SH-SY5Y (cell line): Measurements from ENCODE around the gene RAB27A.

Experiments
- GATA2 ChIP-seq: IDR thresholded peaks from 2 replicates; pipeline ENCODE4 v1.6.1; 2011; ENCODE audit warnings: mild to moderate bottlenecking, low read depth, low read length
- GATA3 ChIP-seq: IDR thresholded peaks from 2 replicates; pipeline ENCODE4 v1.6.1; 2011; ENCODE audit warnings: low read depth, mild to moderate bottlenecking, low read length, moderate library complexity

RAB27A gene

DNA sequence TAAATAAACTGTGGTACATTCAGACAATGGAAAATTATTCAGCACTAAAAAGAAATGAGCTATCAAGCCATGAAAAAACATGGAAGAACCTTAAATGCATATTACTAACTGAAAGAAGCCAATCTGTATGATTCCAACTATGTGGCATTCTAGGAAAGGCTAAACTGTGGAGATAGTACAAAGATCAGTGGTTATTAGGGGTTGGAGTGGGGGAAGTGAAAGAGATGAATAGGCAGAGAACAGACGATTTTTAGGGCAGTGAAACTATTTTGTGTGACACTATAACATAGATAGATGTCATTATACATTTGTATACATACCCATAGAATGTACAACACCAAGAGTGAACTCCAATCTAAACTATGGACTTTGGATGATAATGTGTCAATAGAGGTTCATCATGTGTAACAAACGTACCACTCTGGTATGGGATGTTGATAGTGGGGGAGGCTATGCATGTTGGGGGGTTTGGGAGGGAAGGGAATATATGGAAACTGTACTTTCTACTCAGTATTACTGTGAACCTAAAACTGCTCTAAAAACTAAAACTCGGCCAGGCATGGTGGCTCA, 29.0 kb downstream of the RAB27A start:
- TF ChIP-seq GATA2 (no peak), GATA3 (no peak)

DNA sequence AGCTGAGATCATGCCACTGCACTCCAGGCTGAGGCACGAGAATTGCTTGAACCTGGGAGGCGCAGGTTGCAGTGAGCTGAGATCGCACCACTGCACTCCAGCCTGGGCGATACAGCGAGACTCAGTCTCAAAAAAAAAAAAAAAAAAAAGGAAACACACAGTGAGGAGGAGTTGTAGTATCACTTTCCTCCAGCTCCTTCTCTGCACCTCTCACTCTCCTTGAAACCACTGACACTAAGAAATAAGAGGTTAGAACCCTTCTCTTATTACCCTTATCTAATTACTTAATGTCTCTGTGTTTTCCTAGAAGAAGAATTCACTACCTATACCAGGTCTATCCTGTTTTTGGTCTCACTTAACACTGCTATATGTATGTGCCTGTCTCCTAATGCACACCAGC, 31.7 kb downstream of the RAB27A start:
- TF ChIP-seq GATA3, result no peak
- no peak for TF ChIP-seq GATA2

DNA sequence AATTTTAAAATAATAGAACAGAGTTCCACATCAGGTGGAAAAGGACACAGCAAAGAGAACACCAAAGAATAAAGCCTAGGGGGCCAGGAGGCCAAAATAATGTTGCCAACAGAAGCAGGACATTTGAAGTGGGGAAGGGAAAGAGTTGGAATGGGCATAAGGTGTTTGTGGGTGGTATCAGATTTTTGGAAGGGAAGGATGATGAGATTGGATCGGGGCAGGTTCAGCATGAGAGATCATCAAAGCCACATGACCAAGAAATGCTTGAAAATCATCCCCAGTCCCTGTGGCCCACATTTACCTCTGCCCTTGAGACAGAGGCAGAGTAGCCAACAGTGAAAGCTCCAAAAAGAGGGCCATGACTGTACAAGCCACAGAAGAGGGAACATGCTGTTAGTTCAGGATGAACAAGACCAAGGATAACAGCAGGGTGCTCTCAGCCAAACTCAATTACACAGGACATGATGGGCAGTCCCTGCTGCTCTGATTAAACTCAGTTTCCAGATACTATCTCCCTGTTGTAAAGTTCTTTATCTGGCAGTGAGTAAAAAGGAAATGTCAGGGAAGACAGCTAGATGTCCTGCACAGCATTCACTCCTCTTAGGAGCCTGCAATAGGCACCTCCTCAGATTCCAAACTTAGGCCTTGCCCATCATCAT, 32.5 kb downstream of the RAB27A start:
- no peak for TF ChIP-seq GATA3
- no peak for TF ChIP-seq GATA2

DNA sequence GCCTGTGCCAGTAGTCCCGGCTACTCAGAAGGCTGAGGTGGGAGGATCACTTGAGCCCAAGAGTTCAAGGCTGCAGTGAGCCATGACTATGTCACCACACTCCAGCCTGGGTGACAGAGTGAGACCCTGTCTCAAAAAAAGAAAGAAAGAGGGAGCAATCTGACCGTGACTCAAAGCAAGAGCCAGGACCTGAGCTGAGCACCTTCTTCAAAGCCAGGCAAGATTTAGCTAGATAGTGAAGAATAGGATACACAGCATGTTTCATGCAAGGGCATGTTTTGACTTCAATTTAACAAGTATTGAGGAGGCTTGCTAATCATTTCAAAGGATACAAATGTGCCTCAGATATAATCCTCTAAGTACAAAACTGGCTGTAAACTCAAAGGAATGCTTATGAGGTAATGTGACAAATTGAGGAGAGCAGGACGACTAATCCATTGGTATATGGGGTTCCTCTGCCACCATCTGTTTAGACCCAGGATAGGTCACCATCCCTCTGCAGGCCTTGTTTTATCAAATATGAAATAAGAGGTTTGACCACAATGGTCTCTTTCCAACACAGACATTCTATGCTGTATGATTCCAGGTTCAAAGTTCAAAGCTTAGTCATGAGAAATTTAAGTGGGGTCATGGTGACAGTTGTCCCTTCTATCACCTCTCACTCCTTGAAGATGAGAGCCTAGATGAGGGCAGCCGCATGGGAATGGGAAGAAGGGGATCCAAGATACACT, 33.2 kb downstream of the RAB27A start:
- no peak for TF ChIP-seq GATA2
- no peak for TF ChIP-seq GATA3

DNA sequence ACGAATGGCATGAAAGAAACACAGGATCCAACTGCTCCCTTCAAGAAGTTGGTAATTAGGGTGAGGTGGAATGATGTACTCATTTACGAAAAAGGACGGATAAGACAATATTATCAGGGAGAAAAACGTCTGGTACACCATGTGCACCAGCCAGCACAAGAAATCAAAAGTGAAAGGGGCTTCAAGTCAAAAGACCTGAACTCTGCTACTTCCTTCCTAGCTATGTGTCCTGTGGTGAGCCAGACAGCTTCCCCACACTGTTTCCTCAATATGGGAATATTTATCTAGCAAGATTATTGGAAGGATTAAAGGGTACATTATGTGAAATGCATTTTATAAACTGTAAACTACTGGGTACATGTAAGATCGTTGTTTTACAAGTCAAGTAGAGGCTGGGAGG, 33.9 kb downstream of the RAB27A start:
- TF ChIP-seq GATA2 (no peak), GATA3 (no peak)

DNA sequence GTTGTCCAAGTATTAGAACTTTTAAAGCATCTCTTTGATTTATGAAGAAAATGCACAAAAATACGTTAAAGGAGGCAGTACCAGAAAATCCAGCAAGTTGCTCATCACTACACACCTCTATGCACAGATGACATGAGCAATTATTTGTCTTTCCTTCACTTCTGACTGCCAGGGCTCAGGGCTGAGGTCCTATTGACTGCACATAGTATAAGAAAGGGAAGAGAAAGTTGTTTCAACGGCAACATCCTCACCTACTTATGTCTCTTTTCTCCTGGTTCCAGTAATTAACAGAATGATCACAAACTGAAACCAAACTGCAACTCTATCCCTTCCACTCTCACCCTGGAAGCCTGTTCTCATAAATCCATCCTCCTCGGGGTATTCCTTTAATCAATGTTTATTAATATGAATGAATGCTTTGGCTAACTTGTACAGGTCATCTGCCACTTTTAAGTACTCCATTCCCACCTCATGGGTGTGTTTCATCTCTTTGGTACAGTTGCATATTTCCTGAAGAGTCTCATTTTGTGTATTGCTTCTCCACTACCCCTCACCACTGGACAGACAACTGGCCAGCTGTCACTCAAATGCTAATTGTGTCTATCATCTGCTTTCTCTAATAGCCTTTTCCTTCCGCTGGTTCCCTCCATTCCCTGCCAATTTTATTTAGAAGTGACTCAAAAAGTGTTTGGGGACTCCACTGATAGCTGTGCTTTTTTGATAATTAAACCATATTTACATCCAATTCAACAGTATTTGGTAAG, 34.5 kb downstream of the RAB27A start:
- TF ChIP-seq GATA2, result no peak
- no peak for TF ChIP-seq GATA3

DNA sequence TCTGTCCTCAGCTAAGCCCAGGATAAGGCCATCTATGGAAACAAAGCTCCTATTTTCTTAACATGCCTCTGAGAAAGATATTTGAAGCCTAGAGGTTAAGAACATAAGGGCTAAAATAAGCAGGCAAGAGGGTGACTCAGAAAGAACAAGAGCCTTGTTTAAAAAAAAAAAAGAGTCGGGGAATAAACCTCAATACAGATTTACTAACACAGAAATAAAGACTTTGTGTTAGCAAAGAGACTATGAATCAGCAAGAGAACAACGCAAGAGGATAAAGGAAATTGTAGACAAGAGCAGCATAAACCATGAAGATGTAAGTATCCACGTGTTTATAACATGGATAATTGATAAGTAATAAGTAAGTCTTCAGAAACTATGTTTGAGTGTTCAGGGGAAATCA, 36.0 kb downstream of the RAB27A start:
- no peak for TF ChIP-seq GATA3
- TF ChIP-seq GATA2, result no peak

DNA sequence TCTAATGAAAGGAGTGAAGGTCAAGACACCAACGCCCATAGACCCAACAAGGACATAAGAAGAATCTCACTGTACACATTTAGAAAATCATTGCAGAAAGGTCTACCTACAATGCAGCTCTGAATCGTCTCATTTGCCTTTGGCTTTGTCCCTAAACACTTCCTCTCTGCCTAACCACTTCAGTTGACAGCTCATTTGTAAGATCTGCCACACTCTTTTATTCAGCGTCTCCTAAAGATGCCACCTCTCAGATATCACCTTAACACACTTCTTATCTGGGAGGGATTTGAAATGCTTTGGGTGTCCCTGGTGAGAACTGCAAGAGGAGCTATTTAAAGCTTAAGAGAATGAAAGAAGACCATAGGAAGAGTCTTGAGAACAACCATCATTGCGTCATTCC, 38.7 kb downstream of the RAB27A start:
- TF ChIP-seq GATA2 (no peak), GATA3 (no peak)

DNA sequence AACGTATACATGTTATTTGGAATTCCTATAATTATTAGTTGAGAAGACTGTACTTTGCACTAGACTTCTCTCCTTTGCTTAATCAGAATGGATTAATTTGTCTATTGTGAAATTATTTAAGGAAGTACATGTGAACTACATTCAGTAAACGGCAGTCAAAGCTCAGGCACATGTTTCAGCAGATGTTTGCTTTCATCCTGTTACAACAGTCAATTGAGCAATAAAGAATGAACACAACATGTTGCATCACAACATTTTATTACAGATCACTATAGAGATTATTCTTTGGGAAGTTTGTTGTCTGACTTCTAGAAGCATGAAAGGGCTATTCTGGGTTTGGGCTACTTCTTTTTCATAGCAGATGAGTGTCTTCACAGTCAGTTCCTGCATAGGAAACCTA, 39.2 kb downstream of the RAB27A start:
- no peak for TF ChIP-seq GATA3
- no peak for TF ChIP-seq GATA2

DNA sequence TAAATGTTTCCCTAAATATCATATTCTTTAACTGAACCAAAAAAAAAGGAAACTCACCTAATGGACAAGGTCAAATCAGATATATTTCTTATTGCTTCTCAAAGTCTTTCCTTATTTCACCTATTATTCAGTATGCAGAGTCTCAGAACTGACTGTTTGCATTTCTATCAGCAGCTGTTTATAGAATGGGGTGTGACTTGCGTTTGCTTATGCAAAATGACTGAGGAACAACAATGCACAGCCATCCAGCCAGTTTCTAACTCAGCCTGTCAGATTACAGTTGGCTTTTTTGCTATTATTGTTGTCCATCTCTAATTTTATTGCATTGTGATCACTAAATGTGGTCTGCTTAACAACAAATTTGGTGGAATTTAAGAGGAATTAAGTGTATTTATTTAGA, 40.7 kb downstream of the RAB27A start:
- TF ChIP-seq GATA3, result no peak
- no peak for TF ChIP-seq GATA2

DNA sequence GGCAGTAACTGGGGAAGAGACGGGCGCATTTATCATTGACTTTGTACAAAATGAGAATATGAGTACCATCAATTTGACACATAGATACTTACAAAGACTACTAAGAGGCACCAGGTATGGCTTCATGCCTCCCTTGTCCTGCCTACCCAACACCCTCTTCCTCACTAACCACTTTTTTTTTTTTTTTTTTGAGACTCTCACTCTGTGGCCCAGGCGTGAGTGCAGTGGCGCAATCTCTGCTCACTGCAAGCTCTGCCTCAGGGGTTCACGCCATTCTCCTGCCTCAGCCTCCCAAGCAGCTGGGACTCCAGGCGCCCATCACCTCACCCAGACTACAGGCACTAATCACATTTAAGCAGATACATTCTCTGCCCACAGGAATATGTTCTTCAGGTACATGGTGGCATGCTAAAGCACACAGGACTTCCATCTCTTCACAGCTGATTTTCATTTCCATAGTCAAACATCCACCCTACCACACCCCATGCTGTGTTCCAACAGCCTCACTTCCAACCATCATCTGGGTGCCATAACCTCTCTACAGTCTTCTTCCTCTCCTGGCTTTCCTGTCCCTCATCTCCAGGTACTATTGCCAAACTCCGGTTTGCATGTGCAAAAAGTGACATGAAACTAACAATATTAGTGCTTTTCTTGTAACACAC, 41.7 kb downstream of the RAB27A start:
- no peak for TF ChIP-seq GATA2
- no peak for TF ChIP-seq GATA3

DNA sequence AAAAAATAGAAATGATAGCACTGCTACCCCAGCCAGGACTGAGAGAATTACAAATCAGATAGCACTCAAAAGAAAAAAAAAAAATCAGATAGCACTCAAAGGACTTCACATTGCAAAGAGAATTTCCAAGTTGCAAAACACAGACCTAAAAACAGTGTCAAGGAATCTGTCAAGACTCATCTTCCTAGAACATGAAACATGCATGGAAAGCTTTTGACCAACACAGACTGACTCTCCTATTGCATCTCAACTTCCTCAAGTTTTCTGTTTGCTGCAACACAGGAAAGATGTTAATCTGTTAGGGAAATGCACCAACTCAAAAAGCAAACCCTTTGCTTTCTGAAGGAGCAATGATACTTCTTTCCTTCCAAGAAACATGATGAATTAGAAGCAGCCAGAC, 42.3 kb downstream of the RAB27A start:
- TF ChIP-seq GATA3, result no peak

DNA sequence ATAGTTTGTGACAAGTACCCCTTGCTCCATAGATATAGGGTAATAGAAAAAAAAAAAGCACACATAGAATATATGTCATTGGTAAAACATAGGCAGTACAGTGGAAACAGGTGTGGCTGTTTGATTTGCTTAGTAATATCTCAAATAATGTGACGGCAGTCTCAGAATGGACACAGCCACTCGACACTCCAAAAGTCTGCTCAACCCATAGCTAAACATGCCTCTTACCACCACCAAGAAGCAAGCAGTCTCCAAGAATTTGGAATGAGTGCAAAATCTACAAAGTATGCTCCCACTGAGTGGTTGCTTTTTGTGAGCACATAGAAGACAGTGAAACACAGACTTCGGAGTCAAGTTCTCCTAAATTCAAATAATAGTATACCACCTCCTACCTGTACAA, 43.0 kb downstream of the RAB27A start:
- TF ChIP-seq GATA3, result no peak
- no peak for TF ChIP-seq GATA2

DNA sequence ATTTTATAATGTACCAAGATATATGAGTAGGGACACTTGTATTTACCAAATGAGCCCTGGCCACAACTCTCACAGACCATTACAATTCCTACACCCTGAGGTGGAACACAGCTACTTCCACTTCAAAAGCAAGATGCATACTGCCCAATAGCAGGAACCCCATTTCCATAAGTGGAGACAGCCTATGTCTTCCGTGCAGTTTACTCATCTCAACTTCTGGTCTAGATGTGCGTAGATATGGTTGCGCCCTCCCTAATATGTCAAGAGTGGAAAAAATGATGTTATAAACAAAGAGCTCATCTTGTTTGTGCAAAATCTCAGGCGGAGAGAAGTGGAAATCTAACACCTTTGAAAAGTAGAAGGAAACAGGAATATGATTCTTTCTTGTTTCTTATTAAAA, 44.6 kb downstream of the RAB27A start:
- TF ChIP-seq GATA2 (no peak), GATA3 (no peak)
